SK-N-SH treated with all-trans-retinoic acid at 6 μM for 48 hours (cell line): ENCODE results near the gene TMEFF2.

Source experiments
- ATAC-seq: fragments of 200-7000 bp; cut with Tn5 transposase; 3 replicates; pipeline ENCODE4 v1.9.1; 2020; ENCODE audit warnings: mild to moderate bottlenecking, moderate library complexity
- ARNTL ChIP-seq: fragments of 450-650 bp; formaldehyde crosslinking; IDR thresholded peaks from 2 replicates; pipeline ENCODE4 v1.5.0; 2020; ENCODE audit warnings: low read depth, mild to moderate bottlenecking, moderate library complexity, borderline replicate concordance
- BACH2 ChIP-seq: fragments of 250-450 bp; sonication (Bioruptor Pico); IDR thresholded peaks from 2 replicates; pipeline ENCODE4 v1.9.0; 2021; ENCODE audit warnings: mild to moderate bottlenecking, borderline replicate concordance
- CREB5 ChIP-seq: fragments of 250-450 bp; sonication (Bioruptor Pico); IDR thresholded peaks from 2 replicates; pipeline ENCODE4 v1.5.1; 2020; ENCODE audit warnings: low read depth, mild to moderate bottlenecking, moderate library complexity
- CSDC2 ChIP-seq: fragments of 250-450 bp; sonication (Bioruptor Pico); IDR thresholded peaks from 2 replicates; pipeline ENCODE4 v1.5.0; 2020; ENCODE audit warnings: mild to moderate bottlenecking, moderate library complexity
- CSRNP3 ChIP-seq: fragments of 250-450 bp; sonication (Bioruptor Pico); IDR thresholded peaks from 2 replicates; pipeline ENCODE4 v1.5.1; 2021; ENCODE audit warnings: mild to moderate bottlenecking, moderate library complexity
- ESRRG ChIP-seq: fragments of 250-450 bp; sonication (Bioruptor Pico); IDR thresholded peaks from 2 replicates; pipeline ENCODE4 v1.6.1; 2021; ENCODE audit warnings: mild to moderate bottlenecking
- GLIS3 ChIP-seq: fragments of 250-450 bp; sonication (Bioruptor Pico); IDR thresholded peaks from 2 replicates; pipeline ENCODE4 v1.5.0; 2020; ENCODE audit warnings: mild to moderate bottlenecking, moderate library complexity
- ISL1 ChIP-seq: fragments of 250-450 bp; sonication (Bioruptor Pico); IDR thresholded peaks from 2 replicates; pipeline ENCODE4 v2.1.2; 2022; ENCODE audit warnings: mild to moderate bottlenecking, moderate library complexity
- OSR1 ChIP-seq: fragments of 250-450 bp; sonication (Bioruptor Pico); IDR thresholded peaks from 2 replicates; pipeline ENCODE4 v1.8.0; 2022; ENCODE audit warnings: moderate library complexity, mild to moderate bottlenecking, inconsistent platforms
- PATZ1 ChIP-seq: fragments of 250-450 bp; sonication (Bioruptor Pico); IDR thresholded peaks from 2 replicates; pipeline ENCODE4 v1.8.0; 2020; ENCODE audit warnings: mild to moderate bottlenecking, moderate library complexity, borderline replicate concordance
- POU6F1 ChIP-seq: fragments of 250-450 bp; sonication (Bioruptor Pico); IDR thresholded peaks from 2 replicates; pipeline ENCODE4 v1.8.0; 2021; ENCODE audit warnings: low read depth, mild to moderate bottlenecking, moderate library complexity, borderline replicate concordance
- PPARA ChIP-seq: fragments of 250-450 bp; sonication (Bioruptor Pico); IDR thresholded peaks from 2 replicates; pipeline ENCODE4 v1.5.0; 2020; ENCODE audit warnings: mild to moderate bottlenecking, borderline replicate concordance
- RARB ChIP-seq: fragments of 250-450 bp; sonication (Bioruptor Pico); IDR thresholded peaks from 2 replicates; pipeline ENCODE4 v1.8.0; 2021; ENCODE audit warnings: mild to moderate bottlenecking, moderate library complexity
- SNAI2 ChIP-seq: fragments of 250-450 bp; sonication (Bioruptor Pico); IDR thresholded peaks from 2 replicates; pipeline ENCODE4 v1.5.0; 2020; ENCODE audit warnings: mild to moderate bottlenecking, moderate library complexity
- TCF4 ChIP-seq: fragments of 250-450 bp; sonication (Bioruptor Pico); IDR thresholded peaks from 2 replicates; pipeline ENCODE4 v1.8.0; 2021; ENCODE audit warnings: mild to moderate bottlenecking, moderate library complexity, borderline replicate concordance
- TOX ChIP-seq: fragments of 250-450 bp; sonication (Bioruptor Pico); IDR thresholded peaks from 2 replicates; pipeline ENCODE4 v1.8.0; 2021; ENCODE audit warnings: mild to moderate bottlenecking, moderate library complexity, borderline replicate concordance
- TSHZ2 ChIP-seq: fragments of 250-450 bp; sonication (Bioruptor Pico); IDR thresholded peaks from 2 replicates; pipeline ENCODE4 v1.5.0; 2020; ENCODE audit warnings: mild to moderate bottlenecking, moderate library complexity
- ZC3H10 ChIP-seq: fragments of 250-450 bp; sonication (Bioruptor Pico); IDR thresholded peaks from 2 replicates; pipeline ENCODE4 v1.5.1; 2021; ENCODE audit warnings: mild to moderate bottlenecking, moderate library complexity
- ZFP3 ChIP-seq: fragments of 250-450 bp; sonication (Bioruptor Pico); IDR thresholded peaks from 2 replicates; pipeline ENCODE4 v1.5.0; 2020; ENCODE audit warnings: mild to moderate bottlenecking, moderate library complexity
- ZNF565 ChIP-seq: fragments of 450-650 bp; formaldehyde crosslinking; conservative IDR thresholded peaks from 2 replicates; pipeline ENCODE4 v1.5.0; 2020; ENCODE audit warnings: low read depth, mild to moderate bottlenecking, moderate library complexity
- ZNF70 ChIP-seq: fragments of 450-650 bp; formaldehyde crosslinking; IDR thresholded peaks from 2 replicates; pipeline ENCODE4 v1.5.0; 2020; ENCODE audit warnings: mild to moderate bottlenecking, moderate library complexity
- ZNF8 ChIP-seq: fragments of 450-650 bp; formaldehyde crosslinking; IDR thresholded peaks from 2 replicates; pipeline ENCODE4 v1.5.0; 2020; ENCODE audit warnings: mild to moderate bottlenecking, moderate library complexity

The TMEFF2 gene

GRCh38 chr2:192183296-192183695, 11.4 kb downstream of the TMEFF2 start:
- TF ChIP-seq ZNF70, result no peak
- TF ChIP-seq CSDC2 (CRISPR knock-in tag), result no peak
- TF ChIP-seq CSRNP3 (CRISPR knock-in tag), result no peak
- TF ChIP-seq PPARA, result no peak
- TF ChIP-seq TOX, result no peak
- TF ChIP-seq TSHZ2, result no peak
- no peak for TF ChIP-seq TCF4
- no peak for TF ChIP-seq ZNF8
- TF ChIP-seq ZFP3 (CRISPR knock-in tag), result no peak
- no peak for TF ChIP-seq BACH2 (CRISPR knock-in tag)
- no peak for TF ChIP-seq ZC3H10 (CRISPR knock-in tag)
- no peak for TF ChIP-seq PATZ1 (CRISPR knock-in tag)
- TF ChIP-seq OSR1, result no peak
- no peak for TF ChIP-seq RARB (CRISPR knock-in tag)
- TF ChIP-seq ISL1 (CRISPR knock-in tag), result no peak
- no peak for TF ChIP-seq ZNF565 (CRISPR knock-in tag)
- no peak for ATAC-seq

- no peak for ATAC-seq
These were observed 27.8 kb downstream of the TMEFF2 start for GRCh38 chr2:192166946-192167345.

More at GRCh38 chr2:192166946-192167345, 27.8 kb downstream of the TMEFF2 start:
- TF ChIP-seq CSDC2 (CRISPR knock-in tag), result no peak
- TF ChIP-seq TOX, result no peak
- no peak for TF ChIP-seq RARB (CRISPR knock-in tag)
- no peak for TF ChIP-seq TCF4
- no peak for TF ChIP-seq TSHZ2
- TF ChIP-seq ESRRG (CRISPR knock-in tag), result no peak
- no peak for TF ChIP-seq PATZ1 (CRISPR knock-in tag)
- no peak for TF ChIP-seq PPARA
- no peak for TF ChIP-seq ZNF70
- no peak for TF ChIP-seq POU6F1
- no peak for TF ChIP-seq GLIS3 (CRISPR knock-in tag)
- no peak for TF ChIP-seq OSR1
- no peak for TF ChIP-seq ARNTL (CRISPR knock-in tag)
- TF ChIP-seq ZNF565 (CRISPR knock-in tag), result no peak
- TF ChIP-seq ZC3H10 (CRISPR knock-in tag), result no peak
- TF ChIP-seq SNAI2, result no peak
- TF ChIP-seq CREB5 (CRISPR knock-in tag), result no peak
